ENCODE results near the gene ZNF790.

ZNF790 gene

GRCh38 chr19:36838784-36839324, 667 bp upstream of the ZNF790 start:
- peak overlapping the region; percentile 94 for H3K23ac ChIP-seq (ENCODE audit: low read depth, low read length, poor library complexity)
- DNase-seq (ENCODE audit: low spot score), result no peak
- H2BK5ac ChIP-seq (ENCODE audit: low read length), result peak overlapping the region; percentile 96
- no peak overlapping the region for H4K8ac ChIP-seq (ENCODE audit: low read depth, low read length)
- H2AK5ac ChIP-seq (ENCODE audit: low read depth, low read length), result peak overlapping the region; percentile 66
- peak overlapping the region; percentile 78 for H3K9ac ChIP-seq (ENCODE audit: low read depth, low read length, poor library complexity)
- H3K79me1 ChIP-seq (ENCODE audit: low read depth, low read length), result peaks cover 3% of the 10 kb centered on the region
- no peak overlapping the region for H3K4ac ChIP-seq (ENCODE audit: low read length)
- no peak overlapping the region for H3K14ac ChIP-seq (ENCODE audit: low read length)
- H3K27ac ChIP-seq (replicated peaks; ENCODE audit: low read length), result no peak overlapping the region
- peaks cover 6 to 59% of the 10 kb centered on the region in 2 donors for H3K9me3 ChIP-seq (replicated peaks in 1 of 2; ENCODE audit: control insufficient read depth in 2 of 2, insufficient read depth in 1 of 2, low read depth in 1 of 2, low read length in 2 of 2)
- peak overlapping the region; percentile 62 for H2BK15ac ChIP-seq (ENCODE audit: low read length)
- peak overlapping the region; percentile 71 for H3K4me2 ChIP-seq (ENCODE audit: insufficient read depth, low read length, poor library complexity, severe bottlenecking)
- peak overlapping the region; percentile 97 for H3K18ac ChIP-seq (ENCODE audit: low read length)
- no peaks in the 10 kb centered on the region for H3K27me3 ChIP-seq (ENCODE audit: control insufficient read depth in 3 of 3, insufficient read depth in 3 of 3, low read depth in 1 of 3, low read length in 3 of 3)
- peak overlapping the region; percentile 62 to 96 for H3K4me3 ChIP-seq (ENCODE audit: low read length in 2 of 2)
- peak overlapping the region; percentile 88 for H2AFZ ChIP-seq (ENCODE audit: low read length)
- WGBS, 2 donors (ENCODE audit: extremely low coverage in 2 of 2, insufficient read length in 2 of 2, insufficient replicate concordance in 1 of 2), result no CpG with 5 or more reads among the region's 12 CpGs
- H3K4me1 ChIP-seq (ENCODE audit: control insufficient read depth in 2 of 2, insufficient read depth in 1 of 2, low read depth in 1 of 2, low read length in 2 of 2), result peaks cover 0 to 1% of the 10 kb centered on the region in 2 donors
- H2BK120ac ChIP-seq (ENCODE audit: low read depth, low read length), result no peak overlapping the region
- peaks cover 3 to 44% of the 10 kb centered on the region in 2 donors for H3K36me3 ChIP-seq (replicated peaks in 1 of 2; ENCODE audit: control insufficient read depth in 2 of 2, insufficient read depth in 2 of 2, low read length in 2 of 2)
- no peak overlapping the region for H4K91ac ChIP-seq (ENCODE audit: low read depth, low read length, poor library complexity)
- no peak overlapping the region for H2BK12ac ChIP-seq (ENCODE audit: low read length)

- Histone ChIP-seq H3K27me3 (ENCODE audit: control insufficient read depth in 3 of 3, insufficient read depth in 3 of 3, low read depth in 1 of 3, low read length in 3 of 3) (no peaks in the 10 kb centered on the region), H3K27ac (replicated peaks; ENCODE audit: low read length) (no peak overlapping the region), H4K8ac (ENCODE audit: low read depth, low read length) (peak overlapping the region; percentile 83), H3K14ac (ENCODE audit: low read length) (no peak overlapping the region), H3K4me2 (ENCODE audit: insufficient read depth, low read length, poor library complexity, severe bottlenecking) (peak overlapping the region; percentile 71), H3K9me3 (replicated peaks in 1 of 2; ENCODE audit: control insufficient read depth in 2 of 2, insufficient read depth in 1 of 2, low read depth in 1 of 2, low read length in 2 of 2) (peaks cover 6 to 65% of the 10 kb centered on the region in 2 donors), H2AFZ (ENCODE audit: low read length) (peak overlapping the region; percentile 88), H3K36me3 (replicated peaks in 1 of 2; ENCODE audit: control insufficient read depth in 2 of 2, insufficient read depth in 2 of 2, low read length in 2 of 2) (peaks cover 5 to 48% of the 10 kb centered on the region in 2 donors), H3K79me1 (ENCODE audit: low read depth, low read length) (peaks cover 3% of the 10 kb centered on the region), H3K18ac (ENCODE audit: low read length) (no peak overlapping the region), H2BK5ac (ENCODE audit: low read length) (no peak overlapping the region), H2BK120ac (ENCODE audit: low read depth, low read length) (no peak overlapping the region), H2BK15ac (ENCODE audit: low read length) (no peak overlapping the region), H2AK5ac (ENCODE audit: low read depth, low read length) (no peak overlapping the region), H3K9ac (ENCODE audit: low read depth, low read length, poor library complexity) (peak overlapping the region; percentile 91), H3K23ac (ENCODE audit: low read depth, low read length, poor library complexity) (no peak overlapping the region), H2BK12ac (ENCODE audit: low read length) (no peak overlapping the region), H3K4me3 (ENCODE audit: low read length in 2 of 2) (peak overlapping the region; percentile 62 to 96), H3K4me1 (ENCODE audit: control insufficient read depth in 2 of 2, insufficient read depth in 1 of 2, low read depth in 1 of 2, low read length in 2 of 2) (peaks cover 0 to 1% of the 10 kb centered on the region in 2 donors), H3K4ac (ENCODE audit: low read length) (no peak overlapping the region), H4K91ac (ENCODE audit: low read depth, low read length, poor library complexity) (no peak overlapping the region)
- DNase-seq (ENCODE audit: low spot score), result no peak
- WGBS, 2 donors (ENCODE audit: extremely low coverage in 2 of 2, insufficient read length in 2 of 2, insufficient replicate concordance in 1 of 2), result 90 to 100% methylated on average over 1 of the region's 8 CpGs
Measured at GRCh38 chr19:36837176-36837905, 846 bp downstream of the ZNF790 start.

- no peak overlapping the region for H2BK120ac ChIP-seq (ENCODE audit: low read depth, low read length)
- H2BK15ac ChIP-seq (ENCODE audit: low read length), result no peak overlapping the region
Measured at GRCh38 chr19:36833430-36833829, 4.8 kb downstream of the ZNF790 start.

DNA sequence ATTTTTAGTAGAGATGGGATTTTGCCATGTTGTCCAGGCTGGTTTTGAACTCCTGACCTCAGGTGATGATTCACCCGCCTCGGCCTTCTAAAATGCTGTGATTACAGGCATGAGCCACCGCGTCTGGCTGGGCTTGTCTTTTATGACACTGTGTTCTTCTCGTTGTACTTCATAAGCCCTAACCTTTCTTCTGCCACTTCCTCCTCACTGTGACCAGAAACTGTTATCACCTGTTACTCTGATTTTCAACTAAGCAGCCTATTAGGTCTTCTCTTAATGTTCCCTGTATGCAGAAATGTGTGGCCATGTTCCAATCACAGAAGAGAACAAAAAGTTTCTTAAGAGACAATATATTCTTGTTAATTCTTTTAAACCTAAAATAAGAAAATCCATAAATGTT, 16.4 kb downstream of the ZNF790 start:
- H4K91ac ChIP-seq (ENCODE audit: low read depth, low read length, poor library complexity), result no peak overlapping the region
- no peak overlapping the region for H2BK120ac ChIP-seq (ENCODE audit: low read depth, low read length)
- H4K8ac ChIP-seq (ENCODE audit: low read depth, low read length), result no peak overlapping the region
- no peaks in the 10 kb centered on the region for H3K27me3 ChIP-seq (ENCODE audit: control insufficient read depth in 3 of 3, insufficient read depth in 3 of 3, low read depth in 1 of 3, low read length in 3 of 3)
- no peak overlapping the region for H3K27ac ChIP-seq (replicated peaks; ENCODE audit: low read length)
- H2BK15ac ChIP-seq (ENCODE audit: low read length), result no peak overlapping the region
- H3K18ac ChIP-seq (ENCODE audit: low read length), result no peak overlapping the region
- H2BK12ac ChIP-seq (ENCODE audit: low read length), result no peak overlapping the region
- no CpG with 5 or more reads among the region's 5 CpGs for whole genome bisulfite sequencing, 2 donors (ENCODE audit: extremely low coverage in 2 of 2, insufficient read length in 2 of 2, insufficient replicate concordance in 1 of 2)
- H3K4ac ChIP-seq (ENCODE audit: low read length), result no peak overlapping the region
- no peak overlapping the region for H3K14ac ChIP-seq (ENCODE audit: low read length)
- peaks cover 26 to 78% of the 10 kb centered on the region in 2 donors for H3K36me3 ChIP-seq (replicated peaks in 1 of 2; ENCODE audit: control insufficient read depth in 2 of 2, insufficient read depth in 2 of 2, low read length in 2 of 2)
- no peak overlapping the region for H3K9ac ChIP-seq (ENCODE audit: low read depth, low read length, poor library complexity)
- no peaks in the 10 kb centered on the region for H3K79me1 ChIP-seq (ENCODE audit: low read depth, low read length)
- H2AK5ac ChIP-seq (ENCODE audit: low read depth, low read length), result no peak overlapping the region
- no peak overlapping the region for H3K4me2 ChIP-seq (ENCODE audit: insufficient read depth, low read length, poor library complexity, severe bottlenecking)
- no peaks in the 10 kb centered on the region for H3K4me1 ChIP-seq (ENCODE audit: control insufficient read depth in 2 of 2, insufficient read depth in 1 of 2, low read depth in 1 of 2, low read length in 2 of 2)
- no peak overlapping the region for H2AFZ ChIP-seq (ENCODE audit: low read length)
- DNase-seq (ENCODE audit: low spot score), result no peak
- H3K4me3 ChIP-seq (ENCODE audit: low read length in 2 of 2), result no peak overlapping the region
- no peak overlapping the region for H3K23ac ChIP-seq (ENCODE audit: low read depth, low read length, poor library complexity)
- no peak overlapping the region for H2BK5ac ChIP-seq (ENCODE audit: low read length)
- H3K9me3 ChIP-seq (replicated peaks in 1 of 2; ENCODE audit: control insufficient read depth in 2 of 2, insufficient read depth in 1 of 2, low read depth in 1 of 2, low read length in 2 of 2), result peaks cover 38 to 95% of the 10 kb centered on the region in 2 donors

More at GRCh38 chr19:36833430-36833829, 4.8 kb downstream of the ZNF790 start:
- H2BK5ac ChIP-seq (ENCODE audit: low read length), result no peak overlapping the region
- H3K18ac ChIP-seq (ENCODE audit: low read length), result no peak overlapping the region
- no peak overlapping the region for H3K4me3 ChIP-seq (ENCODE audit: low read length in 2 of 2)
- H3K36me3 ChIP-seq (replicated peaks in 1 of 2; ENCODE audit: control insufficient read depth in 2 of 2, insufficient read depth in 2 of 2, low read length in 2 of 2), result peaks cover 11 to 43% of the 10 kb centered on the region in 2 donors
- no peaks in the 10 kb centered on the region for H3K79me1 ChIP-seq (ENCODE audit: low read depth, low read length)
- no peak overlapping the region for H3K4ac ChIP-seq (ENCODE audit: low read length)
- H3K23ac ChIP-seq (ENCODE audit: low read depth, low read length, poor library complexity), result no peak overlapping the region
- H3K4me1 ChIP-seq (ENCODE audit: control insufficient read depth in 2 of 2, insufficient read depth in 1 of 2, low read depth in 1 of 2, low read length in 2 of 2), result peaks cover 0 to 1% of the 10 kb centered on the region in 2 donors
- H2BK12ac ChIP-seq (ENCODE audit: low read length), result no peak overlapping the region
- H2AK5ac ChIP-seq (ENCODE audit: low read depth, low read length), result no peak overlapping the region
- no peak overlapping the region for H3K4me2 ChIP-seq (ENCODE audit: insufficient read depth, low read length, poor library complexity, severe bottlenecking)
- no peak overlapping the region for H2AFZ ChIP-seq (ENCODE audit: low read length)
- H3K27me3 ChIP-seq (ENCODE audit: control insufficient read depth in 3 of 3, insufficient read depth in 3 of 3, low read depth in 1 of 3, low read length in 3 of 3), result no peaks in the 10 kb centered on the region
- no peak for DNase-seq (ENCODE audit: low spot score)
- no CpG with 5 or more reads among the region's 2 CpGs for WGBS, 2 donors (ENCODE audit: extremely low coverage in 2 of 2, insufficient read length in 2 of 2, insufficient replicate concordance in 1 of 2)
- H3K14ac ChIP-seq (ENCODE audit: low read length), result no peak overlapping the region
- H4K8ac ChIP-seq (ENCODE audit: low read depth, low read length), result no peak overlapping the region
- H3K27ac ChIP-seq (replicated peaks; ENCODE audit: low read length), result no peak overlapping the region
- H4K91ac ChIP-seq (ENCODE audit: low read depth, low read length, poor library complexity), result no peak overlapping the region
- no peak overlapping the region for H3K9ac ChIP-seq (ENCODE audit: low read depth, low read length, poor library complexity)
- peaks cover 19 to 81% of the 10 kb centered on the region in 2 donors for H3K9me3 ChIP-seq (replicated peaks in 1 of 2; ENCODE audit: control insufficient read depth in 2 of 2, insufficient read depth in 1 of 2, low read depth in 1 of 2, low read length in 2 of 2)
